Neural progenitor cell (in vitro differentiated cells): ENCODE results near the gene ARL15. TPM values are rescaled to one million over a fixed set of nuclear protein-coding genes. Genes with fewer than 3 reads are reported as not detected.

ENCODE experiments used
- DNase-seq: peaks from one replicate; pipeline ENCODE4 v3.0.0-alpha.2; 2016; ENCODE audit warnings: low spot score
- H2AFZ ChIP-seq: fragments of 200-600 bp; sonication (generic); replicated peaks from 2 replicates; pipeline ENCODE4 v1.6.1; 2016; ENCODE audit warnings: antibody characterized with exemption
- H3F3A ChIP-seq: fragments of 200-600 bp; sonication (generic); 2 replicates; pipeline ENCODE4 v1.6.1; 2016; ENCODE audit warnings: antibody characterized with exemption, low read depth
- H3K27ac ChIP-seq: fragments of 200-600 bp; sonication (generic); 2 replicates; pipeline ENCODE4 v1.5.1; 2016; ENCODE audit warnings: mild to moderate bottlenecking
- H3K27me3 ChIP-seq: fragments of 200-600 bp; sonication (generic); 2 replicates; pipeline ENCODE4 v1.6.1; 2016; ENCODE audit warnings: mild to moderate bottlenecking, moderate library complexity
- H3K36me3 ChIP-seq: fragments of 200-600 bp; sonication (generic); 2 replicates; pipeline ENCODE4 v1.5.1; 2016
- H3K4me1 ChIP-seq: fragments of 200-600 bp; sonication (generic); 2 replicates; pipeline ENCODE4 v1.6.1; 2016; ENCODE audit warnings: mixed run types
- H3K4me2 ChIP-seq: fragments of 200-600 bp; sonication (generic); 2 replicates; pipeline ENCODE4 v1.6.1; 2016
- H3K4me3 ChIP-seq: fragments of 200-600 bp; sonication (generic); 2 replicates; pipeline ENCODE4 v1.5.1; 2016
- H3K79me2 ChIP-seq: fragments of 200-600 bp; sonication (generic); 2 replicates; pipeline ENCODE4 v1.6.1; 2016; ENCODE audit warnings: low read depth
- H3K9ac ChIP-seq: fragments of 200-600 bp; sonication (generic); 2 replicates; pipeline ENCODE4 v1.6.1; 2016
- H3K9me3 ChIP-seq: fragments of 200-600 bp; sonication (generic); 2 replicates; pipeline ENCODE4 v1.5.1; 2016; ENCODE audit warnings: low read depth
- H4K20me1 ChIP-seq: fragments of 200-600 bp; sonication (generic); 2 replicates; pipeline ENCODE4 v1.6.1; 2016; ENCODE audit warnings: low read depth
- H3K27ac Mint-ChIP-seq: 3 replicates; pipeline ENCODE4 v1.8.0; 2021; ENCODE audit warnings: mixed read lengths
- H3K27me3 Mint-ChIP-seq: 2 replicates; pipeline ENCODE4 v1.8.0; 2022; ENCODE audit warnings: low read depth, mild to moderate bottlenecking, inconsistent platforms, moderate library complexity, mixed read lengths; ENCODE audit not compliant: insufficient read depth
- H3K36me3 Mint-ChIP-seq: 3 replicates; pipeline ENCODE4 v1.8.0; 2021; ENCODE audit warnings: mixed read lengths
- H3K4me1 Mint-ChIP-seq: 3 replicates; pipeline ENCODE4 v1.8.0; 2021; ENCODE audit warnings: mixed read lengths
- H3K4me3 Mint-ChIP-seq: 3 replicates; pipeline ENCODE4 v1.8.0; 2021; ENCODE audit warnings: mild to moderate bottlenecking, moderate library complexity, mixed read lengths
- H3K9me3 Mint-ChIP-seq: 3 replicates; pipeline ENCODE4 v1.8.0; 2020; ENCODE audit warnings: mixed read lengths
- EZH2 ChIP-seq: fragments of 200-600 bp; sonication (generic); IDR thresholded peaks from 2 replicates; pipeline ENCODE4 v1.6.1; 2017; ENCODE audit warnings: antibody characterized with exemption, mild to moderate bottlenecking, moderate library complexity
- EZH2phosphoT487 ChIP-seq: fragments of 200-600 bp; sonication (generic); IDR thresholded peaks from 2 replicates; pipeline ENCODE4 v1.6.1; 2017; ENCODE audit warnings: antibody characterized with exemption
- total RNA-seq: library from RNA; depleted of rRNA; stranded (reverse); fragments of >200 nt; gene quantifications from 2 replicates; pipeline ENCODE4 v1.2.3, GENCODE V29; 2015; ENCODE audit warnings: low replicate concordance
- TF ChIP-seq, protein P1 (sequence below): fragments of 200-600 bp; sonication (generic); IDR thresholded peaks from 2 replicates; pipeline ENCODE4 v1.5.1; 2017; ENCODE audit warnings: antibody characterized with exemption, mild to moderate bottlenecking

ARL15 gene
- total RNA-seq, 1 donor from 2014 or later = 39.1 TPM

DNA sequence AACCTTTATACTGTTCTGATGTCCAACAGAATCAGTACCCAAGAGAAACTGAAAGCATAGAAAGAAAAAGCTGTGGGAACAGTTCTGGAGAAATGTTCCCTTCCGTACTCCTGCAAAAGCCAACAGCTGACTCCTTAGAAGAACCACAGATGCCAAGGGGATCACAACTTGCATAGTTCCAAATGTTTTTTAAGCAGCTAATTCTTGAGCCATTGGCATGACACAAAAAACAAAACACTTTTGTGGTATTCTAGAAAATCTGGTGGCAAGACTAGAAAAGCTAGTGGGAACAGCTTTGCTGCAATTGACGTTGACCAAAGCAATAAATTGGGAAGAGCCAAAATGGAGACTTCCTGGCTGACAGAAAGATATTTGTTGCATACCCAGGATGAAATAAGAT, 189.9 kb downstream of the ARL15 start:
- Histone ChIP-seq H3K36me3 (no peaks in the 10 kb centered on the region), H3K9ac (no peak overlapping the region), H3F3A (no peaks in the 10 kb centered on the region), H3K4me1 (no peaks in the 10 kb centered on the region), H3K4me3 (no peak overlapping the region), H3K9me3 (no peaks in the 10 kb centered on the region), H3K27ac (no peak overlapping the region), H4K20me1 (no peaks in the 10 kb centered on the region), H2AFZ (no peak overlapping the region), H3K27me3 (no peaks in the 10 kb centered on the region), H3K79me2 (no peaks in the 10 kb centered on the region), H3K4me2 (no peak overlapping the region)
- no peaks in the 10 kb centered on the region for H3K9me3 Mint-ChIP-seq
- H3K27me3 Mint-ChIP-seq = no peaks in the 10 kb centered on the region
- no peak overlapping the region for H3K27ac Mint-ChIP-seq
- no peak overlapping the region for H3K4me3 Mint-ChIP-seq
- no peak for TF ChIP-seq EZH2
- no peak for TF ChIP-seq EZH2phosphoT487
- no peaks in the 10 kb centered on the region for H3K36me3 Mint-ChIP-seq
- DNase-seq = no peak
- H3K4me1 Mint-ChIP-seq = no peaks in the 10 kb centered on the region

DNA sequence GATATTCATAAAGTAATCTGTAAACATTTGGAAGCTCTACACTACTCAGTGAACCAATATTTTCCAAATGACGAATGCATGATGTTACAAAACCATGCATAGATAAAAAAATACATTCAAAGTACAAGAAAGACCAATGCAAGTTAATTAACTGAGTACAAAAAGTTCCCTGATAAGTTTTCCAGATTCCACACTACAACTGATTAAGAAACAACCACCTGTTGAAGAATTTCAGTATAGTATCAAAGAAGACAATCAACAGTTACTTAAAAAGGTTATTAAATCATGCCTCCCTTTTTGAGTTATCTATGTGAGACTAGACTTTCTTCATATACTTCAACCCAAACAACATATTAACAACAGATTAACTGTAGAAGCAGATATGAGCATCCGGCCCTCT, 192.4 kb downstream of the ARL15 start:
- no peak for DNase-seq

DNA sequence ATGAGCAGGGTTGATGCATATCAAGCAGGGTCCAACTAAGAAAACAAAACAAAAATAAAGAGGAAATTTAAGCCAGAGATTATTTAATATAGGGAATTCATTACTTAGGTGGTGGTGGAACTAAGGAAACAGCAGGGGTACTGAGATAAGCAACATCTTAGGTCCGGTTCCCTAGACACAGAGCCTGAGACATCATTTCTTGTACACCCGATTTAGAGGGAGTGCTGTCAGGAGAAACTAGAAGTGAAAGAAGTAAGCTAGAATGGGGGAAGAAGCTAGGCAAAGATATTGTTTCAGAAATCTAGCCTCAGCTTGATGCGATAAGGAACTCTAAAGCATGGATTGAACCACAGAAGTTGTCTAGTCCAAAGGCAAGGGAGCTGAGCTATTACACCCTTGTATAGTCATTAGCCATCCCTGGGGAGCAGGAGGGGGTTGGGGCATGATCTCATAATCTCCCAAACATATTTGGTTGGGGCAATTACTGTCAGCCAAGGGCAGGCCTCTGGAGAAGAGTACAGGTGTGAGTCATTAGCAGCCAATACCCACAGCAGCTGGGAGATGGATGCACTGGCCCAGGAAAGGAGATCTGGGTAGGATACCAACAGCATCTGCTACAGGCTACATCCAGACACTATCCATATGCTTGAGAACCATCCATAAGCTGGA, 194.5 kb downstream of the ARL15 start:
- Histone ChIP-seq H3F3A (no peaks in the 10 kb centered on the region), H3K79me2 (no peaks in the 10 kb centered on the region), H3K27me3 (no peaks in the 10 kb centered on the region), H3K4me3 (no peak overlapping the region), H3K36me3 (no peaks in the 10 kb centered on the region), H3K4me2 (no peak overlapping the region), H3K4me1 (no peaks in the 10 kb centered on the region), H2AFZ (no peak overlapping the region), H3K9me3 (no peaks in the 10 kb centered on the region), H3K9ac (no peak overlapping the region), H4K20me1 (no peaks in the 10 kb centered on the region), H3K27ac (no peak overlapping the region)
- no peak for DNase-seq
- Mint-ChIP-seq H3K27me3 (no peaks in the 10 kb centered on the region), H3K9me3 (no peaks in the 10 kb centered on the region), H3K27ac (no peak overlapping the region), H3K36me3 (no peaks in the 10 kb centered on the region), H3K4me3 (no peak overlapping the region), H3K4me1 (peaks cover 4% of the 10 kb centered on the region)
- TF ChIP-seq, protein P1, sequence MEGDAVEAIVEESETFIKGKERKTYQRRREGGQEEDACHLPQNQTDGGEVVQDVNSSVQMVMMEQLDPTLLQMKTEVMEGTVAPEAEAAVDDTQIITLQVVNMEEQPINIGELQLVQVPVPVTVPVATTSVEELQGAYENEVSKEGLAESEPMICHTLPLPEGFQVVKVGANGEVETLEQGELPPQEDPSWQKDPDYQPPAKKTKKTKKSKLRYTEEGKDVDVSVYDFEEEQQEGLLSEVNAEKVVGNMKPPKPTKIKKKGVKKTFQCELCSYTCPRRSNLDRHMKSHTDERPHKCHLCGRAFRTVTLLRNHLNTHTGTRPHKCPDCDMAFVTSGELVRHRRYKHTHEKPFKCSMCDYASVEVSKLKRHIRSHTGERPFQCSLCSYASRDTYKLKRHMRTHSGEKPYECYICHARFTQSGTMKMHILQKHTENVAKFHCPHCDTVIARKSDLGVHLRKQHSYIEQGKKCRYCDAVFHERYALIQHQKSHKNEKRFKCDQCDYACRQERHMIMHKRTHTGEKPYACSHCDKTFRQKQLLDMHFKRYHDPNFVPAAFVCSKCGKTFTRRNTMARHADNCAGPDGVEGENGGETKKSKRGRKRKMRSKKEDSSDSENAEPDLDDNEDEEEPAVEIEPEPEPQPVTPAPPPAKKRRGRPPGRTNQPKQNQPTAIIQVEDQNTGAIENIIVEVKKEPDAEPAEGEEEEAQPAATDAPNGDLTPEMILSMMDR = no peak
- TF ChIP-seq EZH2phosphoT487 (no peak), EZH2 (no peak)

More for the DNA sequence above, 192.4 kb downstream of the ARL15 start:
- Histone ChIP-seq H3K4me1 (no peaks in the 10 kb centered on the region), H3K79me2 (no peaks in the 10 kb centered on the region), H3K27ac (no peak overlapping the region), H3K4me2 (no peak overlapping the region), H4K20me1 (no peaks in the 10 kb centered on the region), H3K9me3 (no peaks in the 10 kb centered on the region), H3K9ac (no peak overlapping the region), H3K4me3 (no peak overlapping the region), H3K27me3 (no peaks in the 10 kb centered on the region), H2AFZ (no peak overlapping the region), H3K36me3 (no peaks in the 10 kb centered on the region), H3F3A (no peaks in the 10 kb centered on the region)
- TF ChIP-seq, protein P1 = no peak
- TF ChIP-seq EZH2phosphoT487 (no peak), EZH2 (no peak)
- peaks cover 4% of the 10 kb centered on the region for H3K4me1 Mint-ChIP-seq
- no peaks in the 10 kb centered on the region for H3K36me3 Mint-ChIP-seq
- no peak overlapping the region for H3K4me3 Mint-ChIP-seq
- no peaks in the 10 kb centered on the region for H3K9me3 Mint-ChIP-seq
- H3K27me3 Mint-ChIP-seq = no peaks in the 10 kb centered on the region
- H3K27ac Mint-ChIP-seq = no peak overlapping the region

DNA sequence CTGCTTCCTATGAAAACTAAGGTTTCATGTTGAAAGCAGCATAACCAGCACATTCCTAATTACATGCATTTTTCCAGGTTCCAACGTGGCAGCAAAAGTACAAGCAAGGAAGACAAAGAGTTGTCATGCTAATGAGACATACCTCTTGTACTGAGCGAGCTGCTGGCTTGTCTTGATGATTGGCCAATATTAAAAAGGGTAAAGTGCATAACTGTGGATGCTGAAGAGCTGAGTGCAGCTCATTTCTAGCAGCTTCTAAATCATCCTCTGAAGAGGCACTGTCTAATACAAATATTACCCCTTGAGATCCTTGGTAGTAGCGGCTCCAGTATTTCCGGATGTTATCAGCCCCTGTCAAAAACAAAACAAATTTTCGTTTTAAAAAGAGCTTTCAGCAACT, 197.3 kb downstream of the ARL15 start:
- Mint-ChIP-seq H3K27ac (no peak overlapping the region), H3K36me3 (no peaks in the 10 kb centered on the region), H3K9me3 (no peaks in the 10 kb centered on the region), H3K27me3 (no peaks in the 10 kb centered on the region), H3K4me3 (no peak overlapping the region), H3K4me1 (peaks cover 4% of the 10 kb centered on the region)
- Histone ChIP-seq H3K4me3 (no peak overlapping the region), H3K4me2 (no peak overlapping the region), H3K9ac (no peak overlapping the region), H3F3A (no peaks in the 10 kb centered on the region), H3K79me2 (no peaks in the 10 kb centered on the region), H2AFZ (no peak overlapping the region), H3K27ac (no peak overlapping the region), H3K36me3 (no peaks in the 10 kb centered on the region), H3K4me1 (no peaks in the 10 kb centered on the region), H3K27me3 (no peaks in the 10 kb centered on the region), H4K20me1 (no peaks in the 10 kb centered on the region), H3K9me3 (no peaks in the 10 kb centered on the region)
- no peak for TF ChIP-seq EZH2
- DNase-seq = no peak
